Measurements from ENCODE around the gene CDH1. TPM values are rescaled to one million over a fixed set of nuclear protein-coding genes. Genes with fewer than 3 reads are reported as not detected.
A peak's percentile ranks its signal among the peaks of the same experiment; 100 is the strongest.
"Not testable (repeated sequence)": the region's sequence is repeated elsewhere in the genome, so short reads cannot be mapped to it uniquely, and the experiment has no call there.

CDH1 gene
- total and polyA plus RNA-seq, 11 donors, result 0.08 to 5.3 (median 0.27) TPM; not detected in 8

DNA sequence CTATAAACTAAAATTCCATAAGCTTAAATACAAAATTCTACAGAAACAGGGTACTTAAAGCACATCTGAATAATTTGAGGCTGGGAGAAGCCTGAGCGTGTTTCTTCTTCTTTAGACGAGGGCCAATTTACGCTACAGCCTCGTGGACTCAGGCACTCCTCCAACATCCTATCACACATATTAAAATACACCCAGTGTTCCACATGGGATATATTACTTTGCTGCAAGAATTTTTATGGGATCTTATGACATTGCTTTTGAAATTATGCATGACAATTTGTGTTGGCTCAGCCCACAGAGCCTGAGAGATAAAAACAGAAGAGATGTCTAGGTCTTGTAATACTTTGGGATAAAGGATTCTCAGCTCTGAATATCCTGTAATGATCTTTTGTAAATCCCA lies 102.7 kb downstream of the CDH1 start:
- H3K27me3 ChIP-seq, result no peaks in the 10 kb centered on the region
- WGBS, 4 donors, result 66 to 81% (median 75%) methylated on average over 4 of the region's 4 CpGs
- no peaks in the 10 kb centered on the region for H3K9me3 ChIP-seq
- no peak overlapping the region for H3K27ac ChIP-seq
- DNase-seq, result no peak
- H3K36me3 ChIP-seq, result no peaks in the 10 kb centered on the region
- H3K4me1 ChIP-seq, result peaks cover 0 to 14% (median 6%) of the 10 kb centered on the region in 12 donors
- no peak overlapping the region for H3K4me3 ChIP-seq
- ATAC-seq, result no peak
- intact Hi-C loops (cut with DNase I), result loop anchor here in 5 of 10 donors (5.0 to 10.0 kb wide), 4 partner anchors 303 to 315 kb away; partner anchors contain the start of gene ZFP90 (in 2 of the 5)
- TF ChIP-seq POLR2A (IDR thresholded peaks at IDR 0.05), result no peak
- no peak for TF ChIP-seq CTCF (IDR thresholded peaks at IDR 0.05)

DNA sequence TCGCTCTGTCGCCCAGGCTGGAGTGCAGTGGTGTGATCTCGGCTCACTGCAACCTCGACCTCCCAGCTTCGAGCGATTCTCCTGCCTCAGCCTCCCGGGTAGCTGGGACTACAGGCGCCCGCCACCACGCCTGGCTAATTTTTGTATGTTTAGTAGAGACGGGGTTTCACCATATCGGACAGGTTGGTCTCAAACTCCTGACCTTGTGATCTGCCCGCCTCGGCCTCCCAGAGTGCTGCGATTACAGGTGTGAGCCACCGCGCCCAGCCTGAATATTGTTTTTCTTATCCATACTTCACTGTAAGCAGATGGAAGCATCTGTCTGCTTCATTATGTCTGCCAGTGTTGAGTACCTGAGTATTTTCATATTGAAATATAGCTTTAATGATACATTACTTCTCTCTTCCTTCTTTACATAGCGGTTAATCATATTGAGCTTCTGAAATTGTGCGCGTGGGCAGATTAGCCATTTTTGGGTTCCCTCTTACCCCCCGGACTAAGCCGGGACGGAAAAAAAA lies 105.9 kb downstream of the CDH1 start:
- peaks cover 0 to 20% (median 7%) of the 10 kb centered on the region in 12 donors for H3K4me1 ChIP-seq
- WGBS, 4 donors, result 55 to 59% (median 59%) methylated on average over 23 of the region's 23 CpGs
- H3K27me3 ChIP-seq, DNase-seq, H3K36me3 ChIP-seq, H3K9me3 ChIP-seq: not testable (repeated sequence)
- H3K4me3 ChIP-seq, result peak overlapping the region; percentile 68 to 99 (median 84)
- intact Hi-C loops (cut with DNase I), result loop anchor here in 5 of 10 donors (5.0 to 10.0 kb wide), 4 partner anchors 306 to 318 kb away; partner anchors contain the start of gene ZFP90 (in 2 of the 5)
- peak overlapping the region in 11 of 12 donors; percentile 68 to 93 (median 86) for H3K27ac ChIP-seq
- peak in 1 of 4 donors; percentile 3 for ATAC-seq

DNA sequence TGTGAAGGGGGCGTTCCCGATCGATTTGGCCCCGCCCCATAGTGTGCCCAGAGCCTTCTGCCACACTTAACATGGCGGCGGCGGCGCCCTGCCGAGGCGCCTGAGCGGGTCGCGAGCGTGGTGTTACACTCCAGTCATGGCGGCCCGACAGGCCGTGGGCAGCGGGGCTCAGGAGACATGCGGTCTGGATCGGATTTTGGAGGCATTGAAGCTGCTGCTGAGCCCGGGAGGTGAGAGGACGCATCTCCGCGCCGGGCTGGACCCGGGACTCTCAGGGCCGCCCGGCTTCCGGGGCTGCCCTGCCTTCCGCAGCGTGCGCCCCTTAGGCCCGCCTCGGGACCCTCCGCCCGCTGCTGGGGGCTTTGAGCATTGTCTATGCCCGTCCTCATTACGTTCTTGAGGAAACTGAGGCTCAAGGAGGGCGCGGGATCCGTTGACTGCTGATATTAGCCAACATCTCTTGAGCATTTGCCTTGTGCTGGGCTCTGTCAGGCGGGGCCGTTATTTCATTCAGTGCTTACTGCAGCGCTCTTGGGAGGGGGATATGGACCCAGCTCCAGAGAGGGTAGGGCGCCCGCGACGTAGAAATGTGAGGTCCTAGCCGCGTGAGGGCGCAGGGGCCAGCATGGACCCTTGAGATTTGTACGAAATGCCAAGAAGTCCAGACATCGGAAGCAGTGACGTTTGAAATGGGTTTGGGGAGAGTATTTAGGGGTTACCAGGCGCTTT lies 106.6 kb downstream of the CDH1 start, which contains the start of gene TANGO6:
TSS of gene TANGO6 (plus strand) at position 50 of the 729 bp plus-strand sequence. CDS start at position 137, 87 bp downstream.
- ATAC-seq, result peak; percentile 93 to 99 (median 99)

GRCh38 chr16:68844211-68844564 lies 107.1 kb downstream of the CDH1 start:
- H3K27me3 ChIP-seq, result no peaks in the 10 kb centered on the region
- no peaks in the 10 kb centered on the region for H3K9me3 ChIP-seq
- H3K4me3 ChIP-seq, result peak overlapping the region; percentile 68 to 99 (median 84)
- ATAC-seq (no peak), DNase-seq (no peak)
- H3K36me3 ChIP-seq, result no peaks in the 10 kb centered on the region
- TF ChIP-seq CTCF (IDR thresholded peaks at IDR 0.05), result no peak
- no peak for TF ChIP-seq POLR2A (IDR thresholded peaks at IDR 0.05)
- WGBS, 4 donors, result 7 to 12% (median 11%) methylated on average over 6 of the region's 6 CpGs
- peak overlapping the region in 11 of 12 donors; percentile 68 to 93 (median 86) for H3K27ac ChIP-seq
- intact Hi-C loops (cut with DNase I), result loop anchor here in 6 of 10 donors (2.0 to 10.0 kb wide), 5 partner anchors 307 to 319 kb away; partner anchors contain the start of gene ZFP90 (in 2 of the 6)
- H3K4me1 ChIP-seq, result peaks cover 0 to 20% (median 7%) of the 10 kb centered on the region in 12 donors

More for the DNA sequence above, 106.6 kb downstream of the CDH1 start, which contains the start of gene TANGO6:
- Histone ChIP-seq H3K36me3 (no peaks in the 10 kb centered on the region), H3K27me3 (no peaks in the 10 kb centered on the region), H3K4me3 (peak within 1 kb of the TSS; percentile 68 to 99 (median 84)), H3K27ac (peak within 1 kb of the TSS; percentile 68 to 93 (median 86)), H3K9me3 (no peaks in the 10 kb centered on the region), H3K4me1 (peaks cover 0 to 20% (median 7%) of the 10 kb centered on the region in 12 donors)
- WGBS, 4 donors, result 0 to 1% (median 0%) methylated on average over 20 to 55 of the region's 55 CpGs
- peak in 1 of 2 donors; percentile 59 for TF ChIP-seq POLR2A (IDR thresholded peaks at IDR 0.05)
- peak in 2 of 12 donors; percentile 17 to 21 for TF ChIP-seq CTCF (IDR thresholded peaks at IDR 0.05)
- peak; percentile 84 to 93 (median 89) for DNase-seq
- intact Hi-C loops (cut with DNase I), result loop anchor here in 6 of 10 donors (2.0 to 10.0 kb wide), 5 partner anchors 306 to 319 kb away; partner anchors contain the start of gene ZFP90 (in 2 of the 6)

All from heart left ventricle (tissue), 16 donors.